Measurements from ENCODE around the gene TEDC1. TPM values are rescaled to one million over a fixed set of nuclear protein-coding genes. Genes with fewer than 3 reads are reported as not detected.

TEDC1 gene
- total and polyA plus RNA-seq, 2 donors from 2014 or later, result 6.9 to 13.2 TPM

- intact Hi-C loops (cut with DNase I), result no loop called here
- Histone ChIP-seq H3K4me3 (ENCODE audit: low read length in 3 of 3) (no peak overlapping the region), H3K36me3 (ENCODE audit: control insufficient read depth in 2 of 3, insufficient read depth in 3 of 3, low read length in 3 of 3) (peaks cover 0 to 4% (median under 1%) of the 10 kb centered on the region in 3 donors), H3K9ac (ENCODE audit: low read length in 3 of 3) (no peak overlapping the region), H3K4me1 (ENCODE audit: control insufficient read depth in 2 of 3, insufficient read depth in 2 of 3, low read depth in 1 of 3, low read length in 3 of 3) (no peaks in the 10 kb centered on the region), H3K27ac (ENCODE audit: low read depth in 2 of 2, low read length in 2 of 2) (no peak overlapping the region), H3K9me3 (ENCODE audit: control insufficient read depth in 2 of 3, insufficient read depth in 1 of 3, low read length in 3 of 3) (no peaks in the 10 kb centered on the region), H3K27me3 (ENCODE audit: control insufficient read depth, insufficient read depth, low read length) (no peaks in the 10 kb centered on the region)
- DNase-seq (peak in 1 of 5 donors; percentile 68), FAIRE-seq (no peak)
- TF ChIP-seq CTCF (IDR thresholded peaks at IDR 0.05; ENCODE audit: borderline replicate concordance, extremely low read depth, insufficient read depth), result no peak
These were observed 44.1 kb upstream of the TEDC1 start for GRCh38 chr14:105446971-105447370.

GRCh38 chr14:105447651-105448640, 43.1 kb upstream of the TEDC1 start:
- H3K36me3 ChIP-seq (ENCODE audit: control insufficient read depth in 2 of 3, insufficient read depth in 3 of 3, low read length in 3 of 3), result peaks cover 0 to 6% (median 5%) of the 10 kb centered on the region in 3 donors

GRCh38 chr14:105448706-105449111, 42.3 kb upstream of the TEDC1 start:
- peaks cover 0 to 6% (median 6%) of the 10 kb centered on the region in 3 donors for H3K36me3 ChIP-seq (ENCODE audit: control insufficient read depth in 2 of 3, insufficient read depth in 3 of 3, low read length in 3 of 3)
- FAIRE-seq (no peak), DNase-seq (peak; percentile 69 to 91 (median 77))
- H3K9me3 ChIP-seq (ENCODE audit: control insufficient read depth in 2 of 3, insufficient read depth in 1 of 3, low read length in 3 of 3), result no peaks in the 10 kb centered on the region
- H3K27ac ChIP-seq (ENCODE audit: low read depth in 2 of 2, low read length in 2 of 2), result no peak overlapping the region
- no peaks in the 10 kb centered on the region for H3K27me3 ChIP-seq (ENCODE audit: control insufficient read depth, insufficient read depth, low read length)
- TF ChIP-seq CTCF (IDR thresholded peaks at IDR 0.05; ENCODE audit: borderline replicate concordance, extremely low read depth, insufficient read depth), result peak; percentile 74
- intact Hi-C loops (cut with DNase I), result no loop called here
- no peak overlapping the region for H3K4me3 ChIP-seq (ENCODE audit: low read length in 3 of 3)
- no peaks in the 10 kb centered on the region for H3K4me1 ChIP-seq (ENCODE audit: control insufficient read depth in 2 of 3, insufficient read depth in 2 of 3, low read depth in 1 of 3, low read length in 3 of 3)
- H3K9ac ChIP-seq (ENCODE audit: low read length in 3 of 3), result no peak overlapping the region

More at GRCh38 chr14:105447651-105448640, 43.1 kb upstream of the TEDC1 start:
- DNase-seq (peak in 1 of 5 donors; percentile 74), FAIRE-seq (no peak)
- TF ChIP-seq CTCF (IDR thresholded peaks at IDR 0.05; ENCODE audit: borderline replicate concordance, extremely low read depth, insufficient read depth), result no peak
- no peak overlapping the region for H3K9ac ChIP-seq (ENCODE audit: low read length in 3 of 3)
- H3K9me3 ChIP-seq (ENCODE audit: control insufficient read depth in 2 of 3, insufficient read depth in 1 of 3, low read length in 3 of 3), result no peaks in the 10 kb centered on the region
- H3K4me3 ChIP-seq (ENCODE audit: low read length in 3 of 3), result no peak overlapping the region
- no peaks in the 10 kb centered on the region for H3K4me1 ChIP-seq (ENCODE audit: control insufficient read depth in 2 of 3, insufficient read depth in 2 of 3, low read depth in 1 of 3, low read length in 3 of 3)
- H3K27me3 ChIP-seq (ENCODE audit: control insufficient read depth, insufficient read depth, low read length), result no peaks in the 10 kb centered on the region
- intact Hi-C loops (cut with DNase I), result no loop called here
- no peak overlapping the region for H3K27ac ChIP-seq (ENCODE audit: low read depth in 2 of 2, low read length in 2 of 2)

Measured in kidney (tissue), 14 donors.